ENCODE measurements around the gene DKK3. TPM values are rescaled to one million over a fixed set of nuclear protein-coding genes. Genes with fewer than 3 reads are reported as not detected.

The DKK3 gene
- polyA plus RNA-seq, 2 of the 4 experiments (the other 2 are of a cell fraction): 18.4 to 20.8 TPM

DNA sequence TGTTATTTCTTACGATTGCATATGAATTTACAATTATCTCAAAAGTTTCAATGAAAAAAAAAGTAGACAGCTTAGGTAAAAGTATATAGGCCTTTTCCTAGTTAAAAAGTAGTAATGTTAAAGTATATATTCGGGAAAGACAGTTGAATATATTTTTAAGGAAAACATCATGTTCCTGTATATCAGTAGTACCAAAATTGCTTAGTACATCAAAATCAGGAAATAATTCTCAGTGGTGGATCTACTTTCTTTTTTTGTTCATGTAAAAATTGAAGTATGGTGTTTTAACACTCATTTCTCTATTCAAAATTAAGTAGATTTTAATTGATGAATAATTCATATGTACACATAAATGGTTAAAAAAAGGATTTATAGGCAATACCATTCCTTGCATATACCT, 92.8 kb downstream of the DKK3 start:
- CTCF ChIA-PET: no interaction called here
- Histone ChIP-seq H3K4me2 (no peak overlapping the region), H3K4me1 (no peaks in the 10 kb centered on the region), H3K9me3 (no peaks in the 10 kb centered on the region), H3K27ac (no peak overlapping the region), H3K4me3 (no peak overlapping the region)
- DNase-seq (ENCODE audit: low read depth in 1 of 2, low spot score in 1 of 2): no peak
- TF ChIP-seq GATA3 (IDR thresholded peaks at IDR 0.05; ENCODE audit: borderline replicate concordance) (no peak), SREBF2 (IDR thresholded peaks at IDR 0.05) (no peak), NPAS2 (CRISPR knock-in tag; IDR thresholded peaks at IDR 0.05; ENCODE audit: borderline replicate concordance) (no peak), RNF2 (IDR thresholded peaks at IDR 0.05; ENCODE audit: borderline replicate concordance, low read depth) (no peak), EHF (CRISPR knock-in tag; IDR thresholded peaks at IDR 0.05) (no peak), HDAC2 (IDR thresholded peaks at IDR 0.05) (no peak), RAD21 (conservative IDR thresholded peaks at IDR 0.05 in 1 of 2, IDR thresholded peaks at IDR 0.05 in 1 of 2) (no peak), MYC (IDR thresholded peaks at IDR 0.05; ENCODE audit: borderline replicate concordance, low read length) (no peak), EHMT2 (IDR thresholded peaks at IDR 0.05; ENCODE audit: low read depth) (no peak), CBX8 (IDR thresholded peaks at IDR 0.05) (no peak), CEBPB (IDR thresholded peaks at IDR 0.05) (no peak), FOSL2 (IDR thresholded peaks at IDR 0.05) (no peak), FOSL2 (CRISPR knock-in tag; IDR thresholded peaks at IDR 0.05) (no peak), RFX5 (IDR thresholded peaks at IDR 0.05) (no peak), ZNF302 (CRISPR knock-in tag; IDR thresholded peaks at IDR 0.05) (no peak), NFE2L2 (conservative IDR thresholded peaks at IDR 0.05; ENCODE audit: low read length) (no peak), TP53 (CRISPR knock-in tag; IDR thresholded peaks at IDR 0.05) (no peak)
- TF ChIP-seq, protein P1, sequence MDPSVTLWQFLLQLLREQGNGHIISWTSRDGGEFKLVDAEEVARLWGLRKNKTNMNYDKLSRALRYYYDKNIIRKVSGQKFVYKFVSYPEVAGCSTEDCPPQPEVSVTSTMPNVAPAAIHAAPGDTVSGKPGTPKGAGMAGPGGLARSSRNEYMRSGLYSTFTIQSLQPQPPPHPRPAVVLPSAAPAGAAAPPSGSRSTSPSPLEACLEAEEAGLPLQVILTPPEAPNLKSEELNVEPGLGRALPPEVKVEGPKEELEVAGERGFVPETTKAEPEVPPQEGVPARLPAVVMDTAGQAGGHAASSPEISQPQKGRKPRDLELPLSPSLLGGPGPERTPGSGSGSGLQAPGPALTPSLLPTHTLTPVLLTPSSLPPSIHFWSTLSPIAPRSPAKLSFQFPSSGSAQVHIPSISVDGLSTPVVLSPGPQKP (IDR thresholded peaks at IDR 0.05; ENCODE audit: low read depth, low read length): no peak
- TF ChIP-seq, protein P2, sequence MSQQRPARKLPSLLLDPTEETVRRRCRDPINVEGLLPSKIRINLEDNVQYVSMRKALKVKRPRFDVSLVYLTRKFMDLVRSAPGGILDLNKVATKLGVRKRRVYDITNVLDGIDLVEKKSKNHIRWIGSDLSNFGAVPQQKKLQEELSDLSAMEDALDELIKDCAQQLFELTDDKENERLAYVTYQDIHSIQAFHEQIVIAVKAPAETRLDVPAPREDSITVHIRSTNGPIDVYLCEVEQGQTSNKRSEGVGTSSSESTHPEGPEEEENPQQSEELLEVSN (IDR thresholded peaks at IDR 0.05; ENCODE audit: borderline replicate concordance, low read depth): no peak
- POLR2A ChIA-PET: no interaction called here
- ATAC-seq: no peak
- FAIRE-seq: no peak
- 92% methylated on average over 2 of the region's 2 CpGs for WGBS (ENCODE audit: missing lambda C conversion rate)

DNA sequence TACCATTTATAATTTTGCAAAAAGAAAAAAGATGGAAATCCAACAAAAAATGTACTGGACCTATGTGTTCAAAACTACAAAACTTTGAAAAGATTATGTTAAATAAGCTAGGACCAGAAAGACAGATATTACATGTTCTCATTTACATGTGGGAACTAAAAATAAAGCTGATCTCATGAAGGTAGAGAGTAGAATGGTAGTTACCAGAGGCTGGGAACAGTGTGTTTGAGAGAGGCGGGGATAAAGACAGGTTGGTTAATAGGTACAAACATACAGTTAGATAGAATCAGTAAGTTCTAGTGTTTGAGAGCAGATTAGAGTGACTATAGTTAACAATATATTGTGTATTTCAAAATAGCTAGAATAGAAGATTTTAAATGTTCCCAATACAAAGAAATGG, 95.0 kb downstream of the DKK3 start:
- no peak for FAIRE-seq
- no peak overlapping the region for H3K27ac ChIP-seq
- 0 out of 3 replicates have a peak, but pooled peaks cover 7% of the 10 kb centered on the region for H3K4me1 ChIP-seq
- CTCF ChIA-PET: interaction anchor here (1.0 kb wide), 1 partner anchor 125 kb away, joined by 3 read pairs; no protein-coding TSS in a partner anchor
- no peak overlapping the region for H3K4me3 ChIP-seq
- WGBS (ENCODE audit: missing lambda C conversion rate): 91% methylated on average over 1 of the region's 1 CpG
- H3K4me2 ChIP-seq: no peak overlapping the region
- no peak for ATAC-seq
- DNase-seq (ENCODE audit: low read depth in 1 of 2, low spot score in 1 of 2): no peak
- H3K9me3 ChIP-seq: no peaks in the 10 kb centered on the region
- TF ChIP-seq ESRRA (IDR thresholded peaks at IDR 0.05; ENCODE audit: borderline replicate concordance, low read length) (no peak), EHMT2 (IDR thresholded peaks at IDR 0.05; ENCODE audit: low read depth) (no peak), TFCP2L1 (CRISPR knock-in tag; IDR thresholded peaks at IDR 0.05) (no peak), CHD4 (IDR thresholded peaks at IDR 0.05; ENCODE audit: borderline replicate concordance) (no peak), RFX5 (IDR thresholded peaks at IDR 0.05) (no peak), MAZ (IDR thresholded peaks at IDR 0.05; ENCODE audit: borderline replicate concordance, low read depth, low read length) (no peak), RARB (CRISPR knock-in tag; IDR thresholded peaks at IDR 0.05) (no peak), EP300 (IDR thresholded peaks at IDR 0.05) (no peak), JUN (IDR thresholded peaks at IDR 0.05) (no peak), HOXB5 (CRISPR knock-in tag; IDR thresholded peaks at IDR 0.05) (no peak), POLR2AphosphoS2 (conservative IDR thresholded peaks at IDR 0.05; ENCODE audit: low read length) (no peak), HOXA7 (CRISPR knock-in tag; IDR thresholded peaks at IDR 0.05) (no peak), JUNB (IDR thresholded peaks at IDR 0.05) (no peak)
- TF ChIP-seq, protein P1 (IDR thresholded peaks at IDR 0.05; ENCODE audit: low read depth, low read length): no peak
- TF ChIP-seq, protein P3, sequence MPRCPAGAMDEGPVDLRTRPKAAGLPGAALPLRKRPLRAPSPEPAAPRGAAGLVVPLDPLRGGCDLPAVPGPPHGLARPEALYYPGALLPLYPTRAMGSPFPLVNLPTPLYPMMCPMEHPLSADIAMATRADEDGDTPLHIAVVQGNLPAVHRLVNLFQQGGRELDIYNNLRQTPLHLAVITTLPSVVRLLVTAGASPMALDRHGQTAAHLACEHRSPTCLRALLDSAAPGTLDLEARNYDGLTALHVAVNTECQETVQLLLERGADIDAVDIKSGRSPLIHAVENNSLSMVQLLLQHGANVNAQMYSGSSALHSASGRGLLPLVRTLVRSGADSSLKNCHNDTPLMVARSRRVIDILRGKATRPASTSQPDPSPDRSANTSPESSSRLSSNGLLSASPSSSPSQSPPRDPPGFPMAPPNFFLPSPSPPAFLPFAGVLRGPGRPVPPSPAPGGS (IDR thresholded peaks at IDR 0.05): no peak
- TF ChIP-seq, protein P4, sequence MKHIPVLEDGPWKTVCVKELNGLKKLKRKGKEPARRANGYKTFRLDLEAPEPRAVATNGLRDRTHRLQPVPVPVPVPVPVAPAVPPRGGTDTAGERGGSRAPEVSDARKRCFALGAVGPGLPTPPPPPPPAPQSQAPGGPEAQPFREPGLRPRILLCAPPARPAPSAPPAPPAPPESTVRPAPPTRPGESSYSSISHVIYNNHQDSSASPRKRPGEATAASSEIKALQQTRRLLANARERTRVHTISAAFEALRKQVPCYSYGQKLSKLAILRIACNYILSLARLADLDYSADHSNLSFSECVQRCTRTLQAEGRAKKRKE (CRISPR knock-in tag; IDR thresholded peaks at IDR 0.05; ENCODE audit: low read depth): no peak
- POLR2A ChIA-PET: no interaction called here

Data from A549 (cell line).